Mesenchymal stem cell (in vitro differentiated cells and primary cell): ENCODE data around the gene TBC1D9.

ENCODE experiments used
- DNase-seq: peaks from one replicate; pipeline ENCODE4 v3.0.0-alpha.2; 2013
- H2AFZ ChIP-seq: one replicate; pipeline ENCODE4 v1.6.1; 2013; ENCODE audit warnings: low read depth, mild to moderate bottlenecking, control low read depth, inconsistent platforms, low read length, moderate library complexity
- H2AK5ac ChIP-seq: 2 replicates; pipeline ENCODE4 v1.6.1; 2013; ENCODE audit warnings: low read length, moderate library complexity, mild to moderate bottlenecking, inconsistent platforms; ENCODE audit not compliant: severe bottlenecking
- H2BK120ac ChIP-seq: one replicate; pipeline ENCODE4 v1.6.1; 2013; ENCODE audit warnings: low read depth, mild to moderate bottlenecking, inconsistent platforms, low read length, moderate library complexity
- H2BK12ac ChIP-seq, 2 experiments: one replicate each; pipeline ENCODE4 v1.6.1; 2013; ENCODE audit warnings: inconsistent platforms in 2 of 2, low read length in 2 of 2, mild to moderate bottlenecking in 2 of 2, moderate library complexity in 2 of 2, control low read depth in 1 of 2
- H2BK15ac ChIP-seq: one replicate; pipeline ENCODE4 v1.6.1; 2013; ENCODE audit warnings: mild to moderate bottlenecking, low read depth, inconsistent platforms; ENCODE audit not compliant: poor library complexity, severe bottlenecking
- H2BK5ac ChIP-seq: 2 replicates; pipeline ENCODE4 v1.6.1; 2013; ENCODE audit warnings: low read depth, mild to moderate bottlenecking, low read length, control low read depth, inconsistent platforms; ENCODE audit not compliant: poor library complexity, severe bottlenecking
- H3K14ac ChIP-seq, 2 experiments: one replicate each; pipeline ENCODE4 v1.6.1; 2013; ENCODE audit warnings: inconsistent platforms in 2 of 2, low read length in 2 of 2, control low read depth in 1 of 2, mild to moderate bottlenecking in 1 of 2, moderate library complexity in 1 of 2
- H3K18ac ChIP-seq, 2 experiments: one replicate each; pipeline ENCODE4 v1.6.1; 2013; ENCODE audit warnings: inconsistent platforms in 2 of 2, low read length in 2 of 2, control low read depth in 1 of 2, low read depth in 1 of 2, mild to moderate bottlenecking in 1 of 2
- H3K23ac ChIP-seq, 2 experiments: one replicate each; pipeline ENCODE4 v1.6.1; 2013; ENCODE audit warnings: inconsistent platforms in 2 of 2, low read length in 2 of 2, mild to moderate bottlenecking in 2 of 2, moderate library complexity in 2 of 2, control low read depth in 1 of 2
- H3K27ac ChIP-seq: 2 replicates; pipeline ENCODE4 v1.5.1; 2013; ENCODE audit warnings: mild to moderate bottlenecking, moderate library complexity, low read length, control low read depth, inconsistent platforms; ENCODE audit not compliant: poor library complexity, severe bottlenecking
- H3K27me3 ChIP-seq, 2 experiments: 2 replicates each; pipeline versions ENCODE4 v1.6.1 to v1.7.0; 2013; ENCODE audit warnings: low read length in 2 of 2, mild to moderate bottlenecking in 2 of 2, moderate library complexity in 2 of 2, control low read depth in 1 of 2, inconsistent platforms in 1 of 2; ENCODE audit not compliant: control insufficient read depth in 1 of 2, insufficient read depth in 1 of 2
- H3K36me3 ChIP-seq, 2 experiments: 2 replicates each; pipeline versions ENCODE4 v1.6.1 to v1.7.0; 2013; ENCODE audit warnings: low read length in 2 of 2, control low read depth in 1 of 2, inconsistent platforms in 1 of 2, low read depth in 1 of 2, mild to moderate bottlenecking in 1 of 2; ENCODE audit not compliant: insufficient read depth in 2 of 2, control insufficient read depth in 1 of 2
- H3K4ac ChIP-seq, 2 experiments: one replicate each; pipeline ENCODE4 v1.6.1; 2013; ENCODE audit warnings: inconsistent platforms in 2 of 2, low read length in 2 of 2, mild to moderate bottlenecking in 2 of 2, moderate library complexity in 2 of 2, control low read depth in 1 of 2, low read depth in 1 of 2
- H3K4me1 ChIP-seq: 2 replicates; pipeline ENCODE4 v1.6.1; 2013; ENCODE audit warnings: low read depth, low read length, control low read depth; ENCODE audit not compliant: control insufficient read depth, insufficient read depth
- H3K4me2 ChIP-seq: 2 replicates; pipeline ENCODE4 v1.6.1; 2013; ENCODE audit warnings: low read length, mild to moderate bottlenecking, inconsistent platforms; ENCODE audit not compliant: poor library complexity, severe bottlenecking
- H3K4me3 ChIP-seq, 2 experiments: 2 replicates each; pipeline versions ENCODE4 v1.5.1 to v1.7.0; 2013; ENCODE audit warnings: low read length in 2 of 2, mild to moderate bottlenecking in 2 of 2, control low read depth in 1 of 2, low read depth in 1 of 2; ENCODE audit not compliant: insufficient read depth in 1 of 2
- H3K79me1 ChIP-seq: replicated peaks from 2 replicates; pipeline ENCODE4 v1.6.1; 2013; ENCODE audit warnings: mild to moderate bottlenecking, control low read depth, low read length, inconsistent platforms; ENCODE audit not compliant: poor library complexity, severe bottlenecking
- H3K9ac ChIP-seq: 2 replicates; pipeline ENCODE4 v1.7.0; 2013; ENCODE audit warnings: mild to moderate bottlenecking, low read length, moderate library complexity
- H3K9me3 ChIP-seq: 2 replicates; pipeline ENCODE4 v1.7.0; 2013; ENCODE audit warnings: mild to moderate bottlenecking, low read length; ENCODE audit not compliant: control insufficient read depth
- H4K8ac ChIP-seq: one replicate; pipeline ENCODE4 v1.6.1; 2013; ENCODE audit warnings: inconsistent platforms, mild to moderate bottlenecking, low read length, moderate library complexity
- H4K91ac ChIP-seq: one replicate; pipeline ENCODE4 v1.6.1; 2013; ENCODE audit warnings: mild to moderate bottlenecking, low read length, inconsistent platforms
- WGBS: methylation state at CpG from one replicate; pipeline ENCODE4 v1.1.7; 2013; ENCODE audit warnings: mixed read lengths; 5-methylcytosine and 5-hydroxymethylcytosine counted together

TBC1D9 gene

GRCh38 chr4:140703463-140703862 is 52.7 kb downstream of the TBC1D9 start:
- Histone ChIP-seq H4K8ac (no peak overlapping the region), H2BK5ac (no peak overlapping the region), H3K4me3 (no peak overlapping the region)

GRCh38 chr4:140702096-140702757 is 54.0 kb downstream of the TBC1D9 start:
- WGBS = 98% methylated on average over 6 of the region's 6 CpGs
- no peaks in the 10 kb centered on the region for H3K9me3 ChIP-seq
- no peak overlapping the region for H4K8ac ChIP-seq
- H3K9ac ChIP-seq = no peak overlapping the region
- H3K4ac ChIP-seq = no peak overlapping the region
- no peak overlapping the region for H2AK5ac ChIP-seq
- H2BK120ac ChIP-seq = no peak overlapping the region
- no peak overlapping the region for H2BK5ac ChIP-seq
- no peaks in the 10 kb centered on the region for H3K27me3 ChIP-seq
- peaks cover 2 to 33% of the 10 kb centered on the region in 2 experiments for H3K36me3 ChIP-seq
- DNase-seq = no peak
- H3K14ac ChIP-seq = no peak overlapping the region
- no peak overlapping the region for H3K4me3 ChIP-seq
- no peaks in the 10 kb centered on the region for H3K4me1 ChIP-seq
- no peak overlapping the region for H3K4me2 ChIP-seq
- peaks cover 24% of the 10 kb centered on the region for H3K79me1 ChIP-seq
- no peak overlapping the region for H2BK12ac ChIP-seq
- no peak overlapping the region for H3K27ac ChIP-seq
- H4K91ac ChIP-seq = no peak overlapping the region
- no peak overlapping the region for H3K23ac ChIP-seq
- no peak overlapping the region for H3K18ac ChIP-seq
- no peak overlapping the region for H2AFZ ChIP-seq
- no peak overlapping the region for H2BK15ac ChIP-seq

More at GRCh38 chr4:140703463-140703862, 52.7 kb downstream of the TBC1D9 start:
- no peak overlapping the region for H3K9ac ChIP-seq
- peaks cover 27% of the 10 kb centered on the region for H3K79me1 ChIP-seq
- no peaks in the 10 kb centered on the region for H3K27me3 ChIP-seq
- H2BK120ac ChIP-seq = no peak overlapping the region
- H2AFZ ChIP-seq = no peak overlapping the region
- H3K18ac ChIP-seq = peak overlapping the region in 1 of 2 experiments; percentile 54
- 83% methylated on average over 1 of the region's 2 CpGs for WGBS
- H3K4me1 ChIP-seq = no peaks in the 10 kb centered on the region
- no peak for DNase-seq
- H4K91ac ChIP-seq = no peak overlapping the region
- H3K4me2 ChIP-seq = no peak overlapping the region
- no peak overlapping the region for H3K4ac ChIP-seq
- H3K23ac ChIP-seq = no peak overlapping the region
- no peak overlapping the region for H3K27ac ChIP-seq
- H3K14ac ChIP-seq = no peak overlapping the region
- H2BK12ac ChIP-seq = no peak overlapping the region
- no peak overlapping the region for H2AK5ac ChIP-seq
- no peak overlapping the region for H2BK15ac ChIP-seq
- peaks cover 2 to 21% of the 10 kb centered on the region in 2 experiments for H3K36me3 ChIP-seq
- no peaks in the 10 kb centered on the region for H3K9me3 ChIP-seq

GRCh38 chr4:140701071-140701470 is 55.1 kb downstream of the TBC1D9 start:
- Histone ChIP-seq H3K14ac (no peak overlapping the region), H3K36me3 (peaks cover 2 to 34% of the 10 kb centered on the region in 2 experiments), H2AFZ (no peak overlapping the region), H3K9me3 (no peaks in the 10 kb centered on the region), H3K9ac (no peak overlapping the region), H3K4ac (peak overlapping the region in 1 of 2 experiments; percentile 6), H3K23ac (no peak overlapping the region), H3K4me1 (no peaks in the 10 kb centered on the region), H2AK5ac (no peak overlapping the region), H2BK12ac (no peak overlapping the region), H4K91ac (no peak overlapping the region), H3K18ac (no peak overlapping the region), H3K79me1 (peaks cover 23% of the 10 kb centered on the region), H3K4me3 (no peak overlapping the region), H2BK15ac (no peak overlapping the region), H3K4me2 (no peak overlapping the region), H4K8ac (no peak overlapping the region), H2BK120ac (no peak overlapping the region), H3K27me3 (no peaks in the 10 kb centered on the region), H2BK5ac (no peak overlapping the region), H3K27ac (no peak overlapping the region)
- no peak for DNase-seq
- 98% methylated on average over 4 of the region's 6 CpGs for WGBS

GRCh38 chr4:140697709-140698560 is 58.2 kb downstream of the TBC1D9 start:
- Histone ChIP-seq H3K79me1 (peaks cover 13% of the 10 kb centered on the region), H3K4me1 (no peaks in the 10 kb centered on the region), H3K18ac (no peak overlapping the region), H3K4me2 (no peak overlapping the region), H3K27ac (no peak overlapping the region), H3K9me3 (no peaks in the 10 kb centered on the region), H3K4ac (no peak overlapping the region), H2BK15ac (no peak overlapping the region), H2AFZ (no peak overlapping the region), H3K23ac (no peak overlapping the region), H2AK5ac (no peak overlapping the region), H2BK120ac (no peak overlapping the region), H3K36me3 (peaks cover 2 to 38% of the 10 kb centered on the region in 2 experiments), H3K9ac (no peak overlapping the region), H2BK12ac (peak overlapping the region in 1 of 2 experiments; percentile 25), H3K4me3 (no peak overlapping the region), H4K8ac (no peak overlapping the region), H3K14ac (no peak overlapping the region), H3K27me3 (no peaks in the 10 kb centered on the region), H2BK5ac (no peak overlapping the region), H4K91ac (no peak overlapping the region)
- DNase-seq = no peak
- WGBS = 85% methylated on average over 16 of the region's 16 CpGs
